ENCODE data around the gene CKAP2L. TPM values are rescaled to one million over a fixed set of nuclear protein-coding genes. Genes with fewer than 3 reads are reported as not detected.
"Not testable (repeated sequence)": the region's sequence is repeated elsewhere in the genome, so short reads cannot be mapped to it uniquely, and the experiment has no call there.

Gene CKAP2L
- total and polyA plus RNA-seq, 2 experiments from 2014 or later, result 6.6 to 10.9 TPM

GRCh38 chr2:112708968-112709367, 55.4 kb downstream of the CKAP2L start:
- Histone ChIP-seq H3K4me2 (ENCODE audit: unreplicated experiment) (no peak overlapping the region), H3K79me2 (ENCODE audit: insufficient read depth) (no peaks in the 10 kb centered on the region), H3K4me1 (ENCODE audit: insufficient read depth) (peaks cover 23% of the 10 kb centered on the region), H3K9me2 (ENCODE audit: insufficient read depth) (no peaks in the 10 kb centered on the region), H2AFZ (no peak overlapping the region), H3K36me3 (ENCODE audit: low read depth) (no peaks in the 10 kb centered on the region), H4K20me1 (ENCODE audit: insufficient read depth) (no peaks in the 10 kb centered on the region), H3K27me3 (replicated peaks; ENCODE audit: insufficient read depth) (no peaks in the 10 kb centered on the region), H3K27ac (no peak overlapping the region), H3K9me3 (ENCODE audit: low read depth) (no peaks in the 10 kb centered on the region), H3K4me3 (no peak overlapping the region), H3F3A (ENCODE audit: insufficient read depth) (no peaks in the 10 kb centered on the region; the same call in 1 of the 2 replicates), H3K9ac (no peak overlapping the region)
- TF ChIP-seq EZH2phosphoT487 (IDR thresholded peaks at IDR 0.05; ENCODE audit: insufficient read depth, low read depth) (no peak), EZH2 (IDR thresholded peaks at IDR 0.05; ENCODE audit: insufficient read depth, poor library complexity, severe bottlenecking) (no peak)
- in situ Hi-C loops (cut with MboI), result no loop called here
- WGBS, 2 experiments (ENCODE audit: low coverage in 1 of 2, low lambda C conversion rate in 2 of 2, missing lambda C conversion rate in 2 of 2), result 77 to 81% methylated on average over 10 of the region's 10 CpGs
- no peak for DNase-seq

GRCh38 chr2:112706947-112707346, 57.5 kb downstream of the CKAP2L start:
- H3K27ac ChIP-seq; H3K9ac ChIP-seq; in situ Hi-C loops (cut with MboI); H2AFZ ChIP-seq; H3K4me2 ChIP-seq (ENCODE audit: unreplicated experiment); H4K20me1 ChIP-seq (ENCODE audit: insufficient read depth); DNase-seq; H3K4me3 ChIP-seq; H3K36me3 ChIP-seq (ENCODE audit: low read depth); H3F3A ChIP-seq (ENCODE audit: insufficient read depth); H3K79me2 ChIP-seq (ENCODE audit: insufficient read depth); H3K9me2 ChIP-seq (ENCODE audit: insufficient read depth); H3K4me1 ChIP-seq (ENCODE audit: insufficient read depth); H3K27me3 ChIP-seq (replicated peaks; ENCODE audit: insufficient read depth); H3K9me3 ChIP-seq (ENCODE audit: low read depth): not testable (repeated sequence)
- WGBS, 2 experiments (ENCODE audit: low coverage in 1 of 2, low lambda C conversion rate in 2 of 2, missing lambda C conversion rate in 2 of 2), result 83 to 88% methylated on average over 9 of the region's 9 CpGs

- no peak overlapping the region for H3K4me3 ChIP-seq
- H3K4me1 ChIP-seq (ENCODE audit: insufficient read depth), result peaks cover 8% of the 10 kb centered on the region
- no peaks in the 10 kb centered on the region; the same call in 1 of the 2 replicates for H3F3A ChIP-seq (ENCODE audit: insufficient read depth)
- H3K9me2 ChIP-seq (ENCODE audit: insufficient read depth), result no peaks in the 10 kb centered on the region
- WGBS, 2 experiments (ENCODE audit: low coverage in 1 of 2, low lambda C conversion rate in 2 of 2, missing lambda C conversion rate in 2 of 2), result 54 to 57% methylated on average over 5 of the region's 5 CpGs
- peak overlapping the region; percentile 60 for H2AFZ ChIP-seq
- H3K27ac ChIP-seq, result no peak overlapping the region
- TF ChIP-seq EZH2phosphoT487 (IDR thresholded peaks at IDR 0.05; ENCODE audit: insufficient read depth, low read depth) (no peak), EZH2 (IDR thresholded peaks at IDR 0.05; ENCODE audit: insufficient read depth, poor library complexity, severe bottlenecking) (no peak)
- H3K36me3 ChIP-seq (ENCODE audit: low read depth), result no peaks in the 10 kb centered on the region
- H3K9ac ChIP-seq, result no peak overlapping the region
- no peaks in the 10 kb centered on the region for H3K9me3 ChIP-seq (ENCODE audit: low read depth)
- no peaks in the 10 kb centered on the region for H3K27me3 ChIP-seq (replicated peaks; ENCODE audit: insufficient read depth)
- peak; percentile 28 for DNase-seq
- no peaks in the 10 kb centered on the region for H4K20me1 ChIP-seq (ENCODE audit: insufficient read depth)
- no peaks in the 10 kb centered on the region for H3K79me2 ChIP-seq (ENCODE audit: insufficient read depth)
- no peak overlapping the region for H3K4me2 ChIP-seq (ENCODE audit: unreplicated experiment)
- in situ Hi-C loops (cut with MboI), result no loop called here
These were observed 58.2 kb downstream of the CKAP2L start for GRCh38 chr2:112706170-112706664.

GRCh38 chr2:112705575-112705974, 58.8 kb downstream of the CKAP2L start:
- H3K9me2 ChIP-seq (ENCODE audit: insufficient read depth), result no peaks in the 10 kb centered on the region

GRCh38 chr2:112703684-112704083, 60.7 kb downstream of the CKAP2L start:
- Histone ChIP-seq H3K4me3 (no peak overlapping the region), H4K20me1 (ENCODE audit: insufficient read depth) (no peaks in the 10 kb centered on the region), H3K4me2 (ENCODE audit: unreplicated experiment) (no peak overlapping the region), H2AFZ (no peak overlapping the region), H3K4me1 (ENCODE audit: insufficient read depth) (peaks cover 8% of the 10 kb centered on the region), H3K79me2 (ENCODE audit: insufficient read depth) (no peaks in the 10 kb centered on the region), H3F3A (ENCODE audit: insufficient read depth) (no peaks in the 10 kb centered on the region; the same call in 1 of the 2 replicates), H3K9ac (no peak overlapping the region), H3K9me3 (ENCODE audit: low read depth) (no peaks in the 10 kb centered on the region), H3K9me2 (ENCODE audit: insufficient read depth) (no peaks in the 10 kb centered on the region), H3K36me3 (ENCODE audit: low read depth) (no peaks in the 10 kb centered on the region), H3K27ac (no peak overlapping the region), H3K27me3 (replicated peaks; ENCODE audit: insufficient read depth) (no peaks in the 10 kb centered on the region)
- no peak for TF ChIP-seq EZH2 (IDR thresholded peaks at IDR 0.05; ENCODE audit: insufficient read depth, poor library complexity, severe bottlenecking)
- no peak for TF ChIP-seq EZH2phosphoT487 (IDR thresholded peaks at IDR 0.05; ENCODE audit: insufficient read depth, low read depth)
- no peak for DNase-seq
- in situ Hi-C loops (cut with MboI), result no loop called here
- WGBS, 2 experiments (ENCODE audit: low coverage in 1 of 2, low lambda C conversion rate in 2 of 2, missing lambda C conversion rate in 2 of 2), result 68 to 73% methylated on average over 2 of the region's 2 CpGs

More at GRCh38 chr2:112705575-112705974, 58.8 kb downstream of the CKAP2L start:
- no peaks in the 10 kb centered on the region for H3K9me3 ChIP-seq (ENCODE audit: low read depth)
- no peak for DNase-seq
- H3K36me3 ChIP-seq (ENCODE audit: low read depth), result no peaks in the 10 kb centered on the region
- H3K4me1 ChIP-seq (ENCODE audit: insufficient read depth), result peaks cover 8% of the 10 kb centered on the region
- H3K79me2 ChIP-seq (ENCODE audit: insufficient read depth), result no peaks in the 10 kb centered on the region
- H2AFZ ChIP-seq, result no peak overlapping the region
- no peaks in the 10 kb centered on the region; the same call in 1 of the 2 replicates for H3F3A ChIP-seq (ENCODE audit: insufficient read depth)
- H3K4me3 ChIP-seq, result no peak overlapping the region
- WGBS, 2 experiments (ENCODE audit: low coverage in 1 of 2, low lambda C conversion rate in 2 of 2, missing lambda C conversion rate in 2 of 2), result 77 to 85% methylated on average over 4 of the region's 4 CpGs
- in situ Hi-C loops (cut with MboI), result no loop called here
- H3K4me2 ChIP-seq (ENCODE audit: unreplicated experiment), result no peak overlapping the region
- no peaks in the 10 kb centered on the region for H4K20me1 ChIP-seq (ENCODE audit: insufficient read depth)
- no peak overlapping the region for H3K27ac ChIP-seq
- TF ChIP-seq EZH2 (IDR thresholded peaks at IDR 0.05; ENCODE audit: insufficient read depth, poor library complexity, severe bottlenecking) (no peak), EZH2phosphoT487 (IDR thresholded peaks at IDR 0.05; ENCODE audit: insufficient read depth, low read depth) (no peak)
- H3K27me3 ChIP-seq (replicated peaks; ENCODE audit: insufficient read depth), result no peaks in the 10 kb centered on the region
- no peak overlapping the region for H3K9ac ChIP-seq

Measured in GM23248 (cell line).